GM12891 (cell line): Measurements from ENCODE around the gene CD248.
A peak's percentile ranks its signal among the peaks of the same experiment; 100 is the strongest.

Source experiments
- DNase-seq: peaks from one replicate; pipeline ENCODE4 v3.0.0; 2011; ENCODE audit warnings: low spot score; ENCODE audit not compliant: insufficient read length
- FAIRE-seq: peaks from 2 replicates; lab custom pipeline; 2011; peaks lifted over from hg19 to GRCh38; lab: Jason Lieb, UNC
- PAX5 ChIP-seq: IDR thresholded peaks from 2 replicates; pipeline ENCODE4 v1.6.1; 2011; ENCODE audit warnings: low read length, moderate library complexity, mild to moderate bottlenecking; ENCODE audit not compliant: insufficient read depth, severe bottlenecking
- POLR2A ChIP-seq: IDR thresholded peaks from 2 replicates; pipeline ENCODE4 v1.6.1; 2011; ENCODE audit warnings: low read depth, low read length, control low read depth
- POLR2AphosphoS5 ChIP-seq: IDR thresholded peaks from 2 replicates; pipeline ENCODE4 v1.6.1; 2011; ENCODE audit warnings: low read depth, low read length, control low read depth
- POU2F2 ChIP-seq: IDR thresholded peaks from 2 replicates; pipeline ENCODE4 v1.6.1; 2011; ENCODE audit warnings: low read depth, mild to moderate bottlenecking, control low read depth, low read length, moderate library complexity
- SPI1 ChIP-seq: IDR thresholded peaks from 2 replicates; pipeline ENCODE4 v1.6.1; 2011; ENCODE audit warnings: low read depth, low read length, control low read depth
- TAF1 ChIP-seq: IDR thresholded peaks from 2 replicates; pipeline ENCODE4 v1.6.1; 2011; ENCODE audit warnings: low read depth, low read length, control low read depth

Gene CD248

DNA sequence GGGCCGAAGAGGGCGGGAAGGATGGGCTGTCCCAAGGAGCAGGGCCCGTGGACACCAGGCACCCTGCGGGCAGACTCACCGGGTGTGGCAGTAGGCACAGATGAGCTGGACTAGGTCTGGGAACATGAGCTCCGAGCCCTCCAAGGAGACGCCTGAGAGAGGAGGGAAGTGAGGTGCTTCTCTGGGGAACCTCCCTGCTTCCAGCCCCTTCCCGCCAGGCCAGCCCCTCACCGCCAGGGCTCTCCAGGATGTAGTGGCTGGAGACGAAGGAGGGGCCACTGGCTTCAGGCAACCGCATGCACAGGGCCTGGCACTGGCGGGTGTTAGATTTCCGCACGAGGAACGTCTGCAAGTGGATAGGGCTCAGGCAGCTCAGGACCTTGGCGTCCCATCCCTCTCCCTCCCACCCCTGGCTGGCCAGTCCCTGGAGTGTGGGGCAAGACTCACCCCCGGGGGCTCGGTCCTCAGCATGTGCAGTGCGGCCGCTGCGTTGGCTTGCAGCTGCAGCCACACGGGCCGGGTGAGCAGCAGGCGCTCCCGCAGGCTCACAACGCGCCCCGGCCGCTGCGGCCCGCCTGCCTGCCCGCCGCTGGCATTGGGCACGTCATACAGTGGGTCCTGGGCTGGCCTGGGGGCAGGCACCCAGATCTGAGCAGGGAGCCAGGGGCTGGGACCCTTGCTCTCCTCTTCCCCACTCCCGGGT, 18.8 kb upstream of the CD248 start:
- DNase-seq (no peak), FAIRE-seq (peak; percentile 77)
- TF ChIP-seq POLR2A (no peak), PAX5 (no peak), POU2F2 (no peak), POLR2AphosphoS5 (no peak), SPI1 (no peak), TAF1 (no peak)

DNA sequence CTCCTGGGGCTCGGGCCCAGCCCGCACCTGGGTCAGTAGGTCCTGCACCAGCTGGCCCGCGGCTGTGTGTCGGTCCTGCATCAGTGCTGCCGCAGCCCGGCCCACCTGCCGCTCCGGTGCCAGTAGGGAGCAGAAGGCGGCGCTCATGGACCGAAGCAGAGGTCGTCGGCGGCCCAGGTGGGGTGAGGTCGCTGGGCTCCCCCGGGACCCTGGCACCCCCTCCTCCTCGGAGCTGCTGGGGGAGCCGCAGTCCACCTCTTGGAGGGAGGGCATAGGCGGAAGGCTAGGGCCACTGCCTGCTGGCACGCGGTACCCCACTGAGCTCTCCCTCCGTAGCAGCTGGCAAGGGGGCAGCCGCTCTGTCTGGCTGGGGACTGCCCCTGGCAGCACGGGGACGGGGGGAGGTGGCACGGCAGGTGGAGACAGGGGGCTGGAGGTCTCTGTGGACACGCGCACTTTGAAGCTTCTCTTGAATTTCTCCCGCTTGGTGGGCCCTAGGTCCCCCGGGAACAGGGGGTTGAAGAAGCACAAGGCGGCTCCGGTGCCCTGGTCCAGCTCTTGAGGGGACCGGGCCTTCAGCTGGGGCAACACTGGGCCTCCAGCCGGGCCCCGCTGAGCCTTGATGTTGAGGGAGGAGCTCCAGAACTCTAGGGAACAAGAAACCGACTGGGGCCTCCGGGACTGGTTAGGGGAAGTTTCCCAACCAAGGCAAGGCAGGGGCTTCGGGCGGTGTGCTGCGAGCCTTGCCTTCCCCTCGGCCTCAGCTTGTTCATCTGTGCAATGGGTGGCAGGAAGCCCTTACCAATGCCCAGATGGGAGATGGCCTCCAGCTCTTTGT, 18.0 kb upstream of the CD248 start:
- TF ChIP-seq PAX5 = no peak
- no peak for TF ChIP-seq POU2F2
- TF ChIP-seq TAF1 = no peak
- TF ChIP-seq POLR2AphosphoS5 = no peak
- TF ChIP-seq POLR2A = no peak
- no peak for TF ChIP-seq SPI1

GRCh38 chr11:66333896-66334604, 17.2 kb upstream of the CD248 start:
- DNase-seq (no peak), FAIRE-seq (no peak)
- TF ChIP-seq POU2F2 (no peak), POLR2AphosphoS5 (no peak), PAX5 (no peak), SPI1 (no peak), TAF1 (no peak), POLR2A (no peak)

More for the DNA sequence above, 18.0 kb upstream of the CD248 start:
- no peak for DNase-seq
- FAIRE-seq = no peak

DNA sequence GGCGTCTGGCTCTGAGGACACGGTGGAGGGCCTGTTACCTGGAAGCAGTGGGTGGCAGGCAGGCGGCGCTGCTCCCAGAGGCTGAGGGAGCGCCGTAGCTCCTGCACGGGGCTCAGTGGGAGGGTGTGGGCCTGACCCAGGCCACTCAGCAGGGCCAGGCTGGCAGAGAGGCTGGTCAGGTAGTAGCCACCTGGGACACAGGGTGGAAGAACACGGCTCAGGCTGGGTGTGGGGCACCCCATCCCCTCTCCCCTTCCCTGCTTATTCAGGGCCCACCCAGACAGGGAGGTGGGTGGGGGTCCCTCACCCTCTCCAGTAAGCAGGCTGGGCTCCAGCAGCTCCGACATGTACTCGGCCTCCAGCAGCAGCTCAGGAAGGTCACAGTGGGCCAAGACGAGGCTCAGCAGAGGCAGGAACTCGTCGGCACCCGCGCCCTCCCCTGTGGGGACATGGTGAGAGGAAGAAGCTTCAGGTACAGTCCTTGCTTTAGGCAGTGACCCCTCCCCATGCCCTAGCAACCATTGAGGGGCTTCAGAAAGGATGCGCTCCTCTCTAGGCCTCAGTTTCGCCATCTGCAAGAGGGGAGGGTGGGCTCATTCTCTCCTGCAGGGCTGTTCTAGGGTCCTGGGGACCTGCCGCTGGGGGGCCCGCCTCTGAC, 16.5 kb upstream of the CD248 start:
- FAIRE-seq (no peak), DNase-seq (no peak)
- TF ChIP-seq SPI1 (no peak), POLR2A (no peak), POU2F2 (no peak), PAX5 (no peak), POLR2AphosphoS5 (no peak), TAF1 (no peak)

DNA sequence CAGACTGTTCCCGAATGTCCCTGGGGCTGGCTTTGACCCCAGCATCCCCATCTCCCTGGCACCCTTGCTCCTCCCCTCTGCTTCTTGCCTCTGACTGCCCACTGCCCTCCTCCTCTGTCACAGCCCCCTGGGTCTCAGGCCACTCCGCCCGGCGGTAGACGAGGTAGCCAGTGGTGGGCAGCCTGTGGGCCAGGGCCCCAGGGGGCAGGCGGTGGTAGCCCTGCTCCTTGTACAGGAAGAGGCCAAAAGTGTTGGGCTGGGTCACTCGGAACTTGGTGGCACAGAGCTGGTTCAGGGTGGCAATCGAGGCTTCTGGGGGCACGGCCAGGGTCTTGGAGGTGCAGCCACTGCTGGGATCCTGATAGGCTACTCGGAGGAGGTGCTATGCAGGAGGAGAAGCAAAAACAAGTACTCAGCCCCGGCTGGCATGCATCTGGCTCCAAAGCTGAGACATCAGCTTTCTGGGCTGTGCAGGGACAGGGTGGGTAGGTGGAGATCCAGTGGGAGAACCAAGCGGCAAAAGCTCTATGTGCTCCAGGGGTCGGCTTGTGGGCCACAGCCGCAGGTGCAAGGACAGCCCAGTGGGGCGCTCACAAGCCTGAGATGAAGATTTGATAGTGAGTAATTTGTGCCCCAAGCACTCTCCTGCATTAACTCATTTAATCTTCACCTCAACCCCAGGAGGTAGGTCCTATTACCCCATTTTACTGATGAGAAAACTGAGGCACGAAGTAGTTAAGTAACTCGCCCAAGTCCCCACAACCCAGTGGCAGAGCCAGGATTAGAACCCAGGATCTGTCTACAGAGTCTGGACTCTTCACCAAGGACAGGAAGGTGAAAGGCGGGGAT, 15.8 kb upstream of the CD248 start:
- DNase-seq = no peak
- no peak for TF ChIP-seq SPI1
- TF ChIP-seq POU2F2 = no peak
- TF ChIP-seq POLR2AphosphoS5 = no peak
- TF ChIP-seq POLR2A = no peak
- no peak for TF ChIP-seq PAX5
- no peak for TF ChIP-seq TAF1
- no peak for FAIRE-seq

GRCh38 chr11:66331542-66332370, 14.9 kb upstream of the CD248 start:
- FAIRE-seq (no peak), DNase-seq (no peak)

DNA sequence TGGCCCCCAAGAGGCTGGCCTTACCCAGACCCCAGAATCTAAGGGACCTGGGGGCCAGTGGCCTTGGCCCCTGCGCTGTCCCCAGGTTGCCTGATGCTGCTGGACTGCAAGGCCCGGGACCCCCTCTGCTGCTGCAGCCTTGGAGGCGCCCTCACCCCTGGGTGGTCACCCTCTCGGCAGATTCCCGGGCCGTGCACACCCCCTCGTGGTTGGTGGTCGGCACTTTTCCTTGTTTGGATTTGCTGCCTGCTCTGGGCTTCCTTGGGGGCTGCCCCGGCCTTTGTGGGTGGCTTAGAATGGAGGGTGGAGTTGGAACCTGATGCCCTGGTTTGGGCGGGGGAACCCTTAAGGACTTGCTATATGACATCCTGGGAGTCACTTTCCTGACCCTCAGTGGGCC, 14.1 kb upstream of the CD248 start:
- TF ChIP-seq SPI1 (no peak), TAF1 (no peak), POU2F2 (no peak), PAX5 (no peak), POLR2A (no peak), POLR2AphosphoS5 (no peak)
- no peak for FAIRE-seq
- DNase-seq = no peak

More at GRCh38 chr11:66331542-66332370, 14.9 kb upstream of the CD248 start:
- TF ChIP-seq SPI1 (no peak), POLR2AphosphoS5 (no peak), POLR2A (no peak), POU2F2 (no peak), TAF1 (no peak), PAX5 (no peak)
